GM19043 (cell line): ENCODE measurements around the gene TFPT.

Source experiments
- ATAC-seq: cut with Tn5 transposase; IDR thresholded peaks from one replicate; pipeline ENCODE4 v1.9.1; 2021; ENCODE audit warnings: low read depth; ENCODE audit not compliant: unreplicated experiment

TFPT gene

DNA sequence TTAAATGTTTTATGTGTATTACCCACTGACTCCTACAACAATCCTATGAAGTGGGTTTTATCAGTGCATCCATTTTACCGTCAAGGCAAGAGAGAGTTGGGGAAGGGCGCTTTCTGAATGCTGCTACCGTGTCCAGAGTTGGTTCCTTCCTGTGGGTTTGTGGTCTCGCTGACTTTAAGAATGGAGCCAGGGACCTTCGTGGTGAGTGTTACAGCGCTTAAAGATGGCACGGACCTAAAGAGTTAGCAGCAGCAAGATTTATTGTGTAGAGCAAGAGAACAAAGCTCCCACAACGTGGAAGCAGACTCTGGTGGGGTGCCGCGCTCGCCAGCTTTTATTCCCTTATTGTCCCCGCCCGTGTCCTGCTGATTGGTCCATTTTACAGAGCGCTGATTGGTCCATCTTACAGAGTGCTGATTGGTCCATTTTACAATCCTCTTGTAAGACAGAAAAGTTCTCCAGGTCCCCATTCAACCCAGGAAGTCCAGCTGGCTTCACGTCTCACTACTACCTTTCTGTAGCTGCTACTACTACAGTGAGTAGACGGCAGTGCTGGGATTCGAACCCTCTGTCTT lies 20.9 kb downstream of the TFPT start:
- no peak for ATAC-seq

DNA sequence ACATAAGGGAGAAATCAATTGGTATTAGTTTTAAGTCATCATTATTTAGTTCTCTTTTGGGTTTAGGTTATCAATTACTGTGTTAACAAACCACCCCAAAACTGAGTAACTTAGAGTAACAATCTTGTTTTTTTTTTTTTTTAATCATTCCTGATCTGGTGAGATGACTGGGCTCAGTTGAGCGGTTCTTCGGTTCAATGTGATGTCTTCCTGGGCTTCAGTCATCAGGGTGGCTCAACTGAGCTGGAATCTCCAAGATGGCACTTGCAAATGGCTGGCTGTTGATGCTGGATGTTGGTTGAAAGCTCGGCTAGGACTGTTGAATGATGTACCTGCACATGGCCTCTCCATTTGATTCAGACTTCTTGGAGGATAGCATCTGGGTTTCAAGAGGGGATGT lies 31.0 kb downstream of the TFPT start:
- no peak for ATAC-seq

DNA sequence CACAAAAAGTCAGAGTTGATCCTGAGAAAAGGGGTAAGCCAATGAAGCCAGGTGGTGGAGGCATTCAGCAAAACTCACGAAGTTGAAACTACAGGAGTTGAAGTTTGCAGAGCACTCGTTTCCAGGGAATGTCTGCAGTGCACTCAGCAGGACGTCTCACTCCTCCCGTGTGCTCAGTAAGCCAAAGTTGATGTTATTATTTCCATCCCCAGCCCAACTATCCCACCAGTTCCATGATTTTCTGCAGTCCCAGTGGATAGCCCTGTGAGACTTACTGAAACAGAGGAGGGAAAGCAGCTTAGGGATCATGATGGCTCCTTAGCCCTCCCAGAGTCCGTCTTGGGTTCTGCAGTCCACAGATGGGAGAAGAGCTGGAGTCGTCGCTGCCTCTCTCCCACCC lies 34.4 kb downstream of the TFPT start, which contains the start of gene TARM1:
TARM1 (minus strand) TSS at position 334 of the 400 bp plus-strand sequence; CDS start at position 309, 25 bp downstream.
- no peak for ATAC-seq

DNA sequence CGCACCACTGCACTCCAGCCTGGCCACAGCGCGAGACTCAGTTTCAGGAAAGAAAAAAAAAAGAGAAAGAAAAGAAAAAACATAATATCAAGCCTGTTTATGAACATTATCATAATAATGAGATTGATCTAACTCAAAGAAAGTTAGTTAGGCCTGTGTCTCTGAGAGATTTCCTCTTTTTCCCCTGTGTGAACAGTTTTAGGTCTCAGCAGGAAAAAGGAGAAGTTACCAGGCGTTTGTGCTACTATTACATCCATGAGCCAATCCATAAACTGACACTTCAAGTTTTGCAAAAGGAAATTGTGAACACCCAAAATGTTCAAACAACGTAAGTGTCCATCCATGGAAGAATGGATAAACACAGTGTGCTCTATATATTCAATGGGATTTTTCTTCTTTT lies 38.1 kb downstream of the TFPT start:
- no peak for ATAC-seq

DNA sequence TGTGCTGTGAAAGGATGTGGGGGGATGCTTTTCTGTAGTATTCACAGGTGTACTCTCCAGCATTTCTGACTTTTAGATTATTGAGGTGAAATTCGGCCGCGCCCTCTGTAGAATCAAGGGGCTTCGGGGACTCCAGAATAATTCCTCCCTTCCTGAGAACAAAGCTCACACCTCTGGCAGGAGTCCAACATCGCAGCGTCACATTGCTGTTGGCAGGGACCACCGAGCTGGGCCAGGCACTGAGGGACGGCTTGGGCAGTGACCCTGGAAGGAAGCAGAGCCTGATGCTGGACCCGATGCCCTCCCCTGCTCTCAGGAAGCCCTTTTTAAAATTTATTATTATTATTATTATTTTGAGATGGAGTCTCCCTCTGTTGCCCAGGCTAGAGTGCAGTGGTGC lies 40.6 kb downstream of the TFPT start:
- no peak for ATAC-seq

DNA sequence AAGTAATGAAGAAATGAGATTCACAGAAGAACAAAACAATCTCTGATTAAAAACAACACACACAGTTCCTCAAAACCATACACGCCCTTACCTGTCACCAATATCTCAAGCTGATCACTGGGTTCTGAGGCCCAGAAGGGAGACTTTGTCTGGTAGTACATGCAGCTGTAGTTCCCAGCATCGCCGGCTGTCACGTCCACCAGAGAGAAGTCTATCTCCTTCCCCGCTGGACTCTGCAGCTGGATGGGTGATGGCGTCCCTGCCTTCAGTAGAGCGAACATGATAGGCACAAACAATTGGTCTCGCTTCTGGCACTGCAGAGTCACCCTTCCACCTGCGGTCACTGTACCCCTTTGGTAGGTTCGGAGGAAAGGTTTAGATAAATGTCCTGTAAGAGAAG lies 41.6 kb downstream of the TFPT start:
- ATAC-seq, result no peak

DNA sequence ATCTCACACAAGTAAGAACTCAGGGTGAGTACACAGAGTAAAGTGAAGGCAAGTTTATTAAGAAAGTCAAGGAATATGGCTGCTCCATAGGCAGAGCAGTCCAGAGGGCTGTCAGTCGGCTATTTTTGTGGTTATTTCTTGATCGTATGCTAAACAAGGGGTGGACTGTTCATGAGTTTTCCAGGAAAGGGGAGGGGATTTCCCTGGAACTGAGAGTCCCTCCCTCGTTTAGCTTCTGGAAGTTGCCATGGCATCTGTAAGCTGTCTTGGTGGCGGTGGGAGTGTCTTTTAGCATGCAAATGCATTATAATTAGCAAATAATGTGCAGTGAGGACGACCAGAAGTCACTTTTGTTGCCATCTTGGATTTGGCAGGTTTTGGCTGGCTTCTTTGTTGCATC lies 46.0 kb downstream of the TFPT start:
- no peak for ATAC-seq

DNA sequence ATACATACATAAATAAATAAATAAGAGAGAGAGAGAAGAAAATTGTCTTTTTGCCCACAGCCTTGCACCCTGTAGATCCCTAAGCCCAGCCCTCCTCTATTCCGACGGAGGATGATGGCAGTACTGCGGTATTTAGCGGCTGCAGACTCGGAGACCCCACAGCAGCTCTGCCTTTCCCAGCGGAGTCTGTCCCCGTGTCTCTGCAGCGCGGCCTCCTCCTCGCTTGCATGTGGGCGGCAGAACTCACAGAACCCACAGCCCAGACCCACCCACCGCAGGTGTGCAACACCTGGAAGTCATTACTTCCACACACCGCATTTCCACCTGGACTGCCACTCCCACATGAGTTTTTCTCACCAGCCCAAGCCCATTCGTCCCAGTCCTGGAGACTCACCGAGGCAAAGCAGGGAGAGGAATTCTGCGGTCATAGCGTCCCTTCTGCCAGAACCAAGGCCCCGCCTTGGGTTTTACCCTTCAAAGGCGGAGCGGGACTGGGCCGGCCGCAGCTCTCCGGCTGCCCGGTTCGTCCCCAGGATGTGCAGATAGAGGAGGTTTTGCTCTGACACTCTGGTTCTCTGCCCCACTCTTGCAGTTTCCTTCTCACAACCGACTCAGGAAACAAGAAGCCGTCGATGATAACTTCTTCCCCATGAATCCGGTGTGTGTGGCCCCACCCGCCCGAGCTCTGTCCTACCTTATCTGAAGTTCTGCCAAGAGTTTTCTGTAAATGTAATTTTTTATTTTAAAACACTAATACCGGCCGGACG lies 51.9 kb downstream of the TFPT start, which contains the start of gene VSTM1:
VSTM1 (minus strand) TSS at position 548 of the 767 bp plus-strand sequence; CDS start at position 428, 120 bp downstream.
- no peak for ATAC-seq

DNA sequence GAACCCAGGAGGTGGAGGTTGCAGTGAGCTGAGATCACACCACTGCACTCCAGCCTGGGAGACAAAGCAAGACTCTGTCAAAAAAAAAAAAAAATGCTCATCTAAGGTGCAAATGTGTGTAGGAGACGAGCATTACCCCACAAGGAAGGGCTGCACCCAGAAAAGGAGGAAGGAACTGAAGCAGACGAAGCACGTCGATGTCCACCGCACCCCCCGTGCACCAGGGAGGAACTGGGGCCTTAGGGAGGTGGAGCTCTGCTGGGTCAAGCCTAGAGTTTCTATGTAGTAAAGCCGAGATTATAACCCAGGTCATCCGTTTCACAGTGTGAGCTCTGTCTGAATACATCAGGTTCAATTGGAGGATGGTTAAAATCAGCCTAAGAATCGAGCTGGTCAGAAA lies 52.8 kb downstream of the TFPT start:
- no peak for ATAC-seq
